HCT116 (cell line): Measurements from ENCODE around the gene OPCML. TPM values are rescaled to one million over a fixed set of nuclear protein-coding genes. Genes with fewer than 3 reads are reported as not detected.

ENCODE experiments used
- ATAC-seq: fragments of 200-7000 bp; cut with Tn5 transposase; 2 replicates; pipeline ENCODE4 v1.9.1; 2020; ENCODE audit warnings: mild to moderate bottlenecking, moderate library complexity
- BruUV-seq: library from RNA; stranded (reverse); fragments of 400-500 nt; replicated peaks from 2 replicates; lab custom pipeline; 2021; lab: Mats Ljungman, UMichigan
- CTCF ChIA-PET: fragments of 300-600 bp; sonication (Branson Sonifier 250); formaldehyde crosslinking; loops from one replicate; lab custom pipeline; 2021; ENCODE audit warnings: antibody characterized with exemption; lab: Charles Lee
- POLR2A ChIA-PET: fragments of 300-600, 350-600 bp; sonication (Branson Sonifier 250); formaldehyde crosslinking; loops from one replicate; lab custom pipeline; 2021; ENCODE audit warnings: antibody characterized with exemption; lab: Charles Lee
- RAD21 ChIA-PET, 2 experiments: fragments of 300-600 bp; sonication (Branson Sonifier 250); formaldehyde crosslinking; loops; one replicate each; lab custom pipeline; 2023; ENCODE audit warnings: low total read pairs in 2 of 2; ENCODE audit not compliant: uncharacterized antibody in 2 of 2, unreplicated experiment in 2 of 2, low non-redundant PET in 1 of 2; lab: Charles Lee
- DNase-seq: peaks from one replicate; pipeline ENCODE4 v3.0.0-alpha.2; 2010; ENCODE audit warnings: low read depth, low spot score
- H2AFZ ChIP-seq: fragments of 200-600 bp; shearing (Covaris generic), sonication (generic); 2 replicates; pipeline ENCODE4 v1.6.1; 2017; ENCODE audit warnings: low read depth, mixed run types, mixed read lengths, antibody characterized with exemption, low read length; ENCODE audit not compliant: poor library complexity, severe bottlenecking
- H3K27ac ChIP-seq: 2 replicates; pipeline ENCODE4 v1.5.1; 2012; ENCODE audit warnings: low read depth, low read length
- H3K27me3 ChIP-seq: fragments of 200-600 bp; sonication (generic); 2 replicates; pipeline ENCODE4 v1.6.1; 2016; ENCODE audit warnings: mixed run types, low read length, mixed read lengths; ENCODE audit not compliant: insufficient read depth
- H3K36me3 ChIP-seq, 2 experiments: fragments of 200-500 bp in 1 of 2; fragments of 200-600 bp in 1 of 2; sonication (Bioruptor generic) in 1 of 2; sonication (generic) in 1 of 2; 2 replicates each; pipeline versions ENCODE4 v1.5.1 to v1.6.1; 2014 to 2016; ENCODE audit warnings: low read length in 2 of 2, inconsistent platforms in 1 of 2, mixed read lengths in 1 of 2, mixed run types in 1 of 2; ENCODE audit not compliant: insufficient read depth in 2 of 2, control insufficient read depth in 1 of 2
- H3K4me1 ChIP-seq, 2 experiments: fragments of 200-600 bp in 1 of 2; sonication (generic) in 1 of 2; 2 replicates each; pipeline versions ENCODE4 v1.5.1 to v1.6.1; 2012 to 2017; ENCODE audit warnings: low read length in 2 of 2, inconsistent platforms in 1 of 2, mild to moderate bottlenecking in 1 of 2, mixed read lengths in 1 of 2, mixed run types in 1 of 2, moderate library complexity in 1 of 2; ENCODE audit not compliant: insufficient read depth in 2 of 2, control insufficient read depth in 1 of 2
- H3K4me2 ChIP-seq: fragments of 200-600 bp; sonication (generic); 2 replicates; pipeline ENCODE4 v1.6.1; 2017; ENCODE audit warnings: mixed run types, low read length, mixed read lengths
- H3K4me3 ChIP-seq, 2 experiments: fragments of 200-600 bp in 1 of 2; sonication (generic) in 1 of 2; replicated peaks in 1 of 2; 2 replicates each; pipeline ENCODE4 v1.5.1; 2011 to 2016; ENCODE audit warnings: low read length in 2 of 2, control low read depth in 1 of 2, low read depth in 1 of 2, mild to moderate bottlenecking in 1 of 2, mixed read lengths in 1 of 2, mixed run types in 1 of 2
- H3K79me2 ChIP-seq: fragments of 200-600 bp; sonication (generic); 2 replicates; pipeline ENCODE4 v1.6.1; 2017; ENCODE audit warnings: mild to moderate bottlenecking, mixed run types, low read length, moderate library complexity, mixed read lengths; ENCODE audit not compliant: insufficient read depth
- H3K9ac ChIP-seq: fragments of 200-600 bp; sonication (generic); 2 replicates; pipeline ENCODE4 v1.6.1; 2016; ENCODE audit warnings: low read length, mixed read lengths
- H3K9me2 ChIP-seq: fragments of 200-600 bp; sonication (generic), shearing (Covaris generic); 2 replicates; pipeline ENCODE4 v1.6.1; 2017; ENCODE audit warnings: mixed run types, mild to moderate bottlenecking, moderate library complexity; ENCODE audit not compliant: insufficient read depth
- H3K9me3 ChIP-seq, 2 experiments: fragments of 200-500 bp in 1 of 2; fragments of 200-600 bp in 1 of 2; sonication (Bioruptor generic) in 1 of 2; sonication (generic) in 1 of 2; 2 replicates each; pipeline ENCODE4 v1.6.1; 2014 to 2017; ENCODE audit warnings: low read length in 2 of 2, mixed read lengths in 2 of 2, inconsistent platforms in 1 of 2, low read depth in 1 of 2, mild to moderate bottlenecking in 1 of 2, mixed run types in 1 of 2, moderate library complexity in 1 of 2; ENCODE audit not compliant: control insufficient read depth in 1 of 2, insufficient read depth in 1 of 2
- H4K20me1 ChIP-seq: fragments of 200-600 bp; sonication (generic), shearing (Covaris generic); 2 replicates; pipeline ENCODE4 v1.6.1; 2017; ENCODE audit warnings: mixed run types, mild to moderate bottlenecking, moderate library complexity; ENCODE audit not compliant: insufficient read depth
- CBX3 ChIP-seq: IDR thresholded peaks from 2 replicates; pipeline ENCODE4 v1.6.1; 2012; ENCODE audit warnings: low read depth
- CEBPB ChIP-seq: IDR thresholded peaks from 2 replicates; pipeline ENCODE4 v1.6.1; 2012; ENCODE audit warnings: low read depth
- CTCF ChIP-seq, 3 experiments: fragments of 200-600 bp in 1 of 3; sonication (generic) in 1 of 3; IDR thresholded peaks in 2 of 3; conservative IDR thresholded peaks in 1 of 3; 2 replicates each; pipeline ENCODE4 v1.5.1; 2012 to 2017; ENCODE audit warnings: low read depth in 2 of 3, low read length in 2 of 3, antibody characterized with exemption in 1 of 3, borderline replicate concordance in 1 of 3, control low read depth in 1 of 3, mild to moderate bottlenecking in 1 of 3, mixed read lengths in 1 of 3, mixed run types in 1 of 3, moderate library complexity in 1 of 3; ENCODE audit not compliant: insufficient read depth in 1 of 3
- EGR1 ChIP-seq: IDR thresholded peaks from 2 replicates; pipeline ENCODE4 v1.6.1; 2012; ENCODE audit warnings: low read depth
- ELF1 ChIP-seq: IDR thresholded peaks from 2 replicates; pipeline ENCODE4 v1.6.1; 2012; ENCODE audit warnings: low read depth, borderline replicate concordance
- EZH2 ChIP-seq: fragments of 200-600 bp; sonication (generic); IDR thresholded peaks from 2 replicates; pipeline ENCODE4 v1.6.1; 2017; ENCODE audit warnings: antibody characterized with exemption, mixed run types
- JUND ChIP-seq: IDR thresholded peaks from 2 replicates; pipeline ENCODE4 v1.6.1; 2012
- MAX ChIP-seq: IDR thresholded peaks from 2 replicates; pipeline ENCODE4 v1.6.1; 2012
- POLR2A ChIP-seq: IDR thresholded peaks from 2 replicates; pipeline ENCODE4 v1.7.0; 2011; ENCODE audit warnings: borderline replicate concordance; ENCODE audit not compliant: insufficient read depth, insufficient read length; ENCODE audit errors: extremely low read depth
- POLR2AphosphoS5 ChIP-seq: IDR thresholded peaks from 2 replicates; pipeline ENCODE4 v1.6.1; 2011; ENCODE audit warnings: mild to moderate bottlenecking, low read depth, low read length, moderate library complexity
- RAD21 ChIP-seq: IDR thresholded peaks from 2 replicates; pipeline ENCODE4 v1.6.1; 2012; ENCODE audit warnings: low read depth, mild to moderate bottlenecking
- SIN3A ChIP-seq: IDR thresholded peaks from 2 replicates; pipeline ENCODE4 v1.6.1; 2012; ENCODE audit warnings: low read depth
- TCF7L2 ChIP-seq: IDR thresholded peaks from 2 replicates; pipeline ENCODE4 v1.7.0; 2011; ENCODE audit warnings: borderline replicate concordance, inconsistent platforms; ENCODE audit not compliant: insufficient read depth, insufficient read length; ENCODE audit errors: extremely low read depth
- YY1 ChIP-seq: IDR thresholded peaks from 2 replicates; pipeline ENCODE4 v1.6.1; 2011; ENCODE audit warnings: low read length, low read depth, moderate library complexity, mild to moderate bottlenecking; ENCODE audit not compliant: insufficient replicate concordance; ENCODE audit errors: extremely low read depth
- ZBTB33 ChIP-seq: IDR thresholded peaks from 2 replicates; pipeline ENCODE4 v1.6.1; 2011; ENCODE audit warnings: mild to moderate bottlenecking, low read length, moderate library complexity; ENCODE audit not compliant: insufficient replicate concordance; ENCODE audit errors: extremely low read depth
- ZFX ChIP-seq: fragments of 450-650 bp; IDR thresholded peaks from 2 replicates; pipeline ENCODE4 v1.6.1; 2017
- ZNF274 ChIP-seq: fragments of 200-500 bp; sonication (Bioruptor generic); IDR thresholded peaks from 2 replicates; pipeline ENCODE4 v1.6.1; 2014; ENCODE audit warnings: mild to moderate bottlenecking, low read depth, low read length, inconsistent platforms
- intact Hi-C: fragments of 100-400 bp; cut with micrococcal nuclease; formaldehyde crosslinking; loops from 2 replicates; pipeline ENCODE4 v1.10.0; 2022
- total RNA-seq: library from RNA; stranded (reverse); gene quantifications from one replicate; pipeline ENCODE4 v1.2.1, GENCODE V29; 2021; ENCODE audit not compliant: unreplicated experiment

The OPCML gene
- total RNA-seq, 1 experiment from 2014 or later, result not detected

GRCh38 chr11:133383201-133383600, 149.1 kb downstream of the OPCML start (continued):
- no peak for TF ChIP-seq TCF7L2

GRCh38 chr11:133382131-133382812, 150.0 kb downstream of the OPCML start:
- BruUV-seq, result no TSS peak
- CTCF ChIA-PET, result no interaction called here

More at GRCh38 chr11:133382131-133382812, 150.0 kb downstream of the OPCML start:
- ChIA-PET POLR2A (no interaction called here), RAD21 (no interaction called here)
- H4K20me1 ChIP-seq, result no peaks in the 10 kb centered on the region
- no peak for ATAC-seq
- H3K4me3 ChIP-seq, result no peak overlapping the region
- no peaks in the 10 kb centered on the region for H3K9me2 ChIP-seq
- DNase-seq, result no peak
- H2AFZ ChIP-seq, result no peak overlapping the region
- H3K4me1 ChIP-seq, result no peaks in the 10 kb centered on the region
- TF ChIP-seq EZH2 (no peak), ZFX (no peak), ELF1 (no peak), RAD21 (no peak), YY1 (no peak), POLR2A (no peak), ZBTB33 (no peak), CEBPB (no peak), CTCF (IDR thresholded peaks at IDR 0.05 in 2 of 3, conservative IDR thresholded peaks at IDR 0.05 in 1 of 3; ENCODE audit: borderline replicate concordance in 1 of 3, insufficient read depth in 1 of 3, low read depth in 2 of 3, low read length in 2 of 3) (no peak), MAX (no peak), SIN3A (no peak), EGR1 (no peak), POLR2AphosphoS5 (no peak), JUND (no peak), CBX3 (no peak), ZNF274 (no peak)
- intact Hi-C loops, result no loop called here
- H3K36me3 ChIP-seq, result no peaks in the 10 kb centered on the region
- H3K27me3 ChIP-seq, result no peaks in the 10 kb centered on the region
- H3K4me2 ChIP-seq, result no peak overlapping the region
- no peaks in the 10 kb centered on the region for H3K79me2 ChIP-seq
- H3K9ac ChIP-seq, result no peak overlapping the region
- H3K27ac ChIP-seq, result no peak overlapping the region
- H3K9me3 ChIP-seq, result peaks cover 10 to 16% of the 10 kb centered on the region in 2 experiments; a peak in 2 of 4 replicates
